ENCODE data around the gene CTXND1. TPM values are rescaled to one million over a fixed set of nuclear protein-coding genes. Genes with fewer than 3 reads are reported as not detected.

CTXND1 gene
- total RNA-seq, 1 donor from 2014 or later = 0.41 TPM

Other genes starting within 250 kb of the CTXND1 start
- 151 TPM for gene ZFAND6, start 192.5 kb downstream of the CTXND1 start, total RNA-seq
- 2.9 TPM for gene FAH, start 99.2 kb downstream of the CTXND1 start, total RNA-seq
- 43.2 TPM for gene ARNT2, start 152.2 kb upstream of the CTXND1 start, total RNA-seq

Data from frontal cortex (tissue), 1 donor.